ENCODE data around the gene ATP9B. TPM values are rescaled to one million over a fixed set of nuclear protein-coding genes. Genes with fewer than 3 reads are reported as not detected.
"Not testable (repeated sequence)": the region's sequence is repeated elsewhere in the genome, so short reads cannot be mapped to it uniquely, and the experiment has no call there.

ATP9B gene
- total RNA-seq, 1 donor from 2014 or later, result 19.4 TPM

DNA sequence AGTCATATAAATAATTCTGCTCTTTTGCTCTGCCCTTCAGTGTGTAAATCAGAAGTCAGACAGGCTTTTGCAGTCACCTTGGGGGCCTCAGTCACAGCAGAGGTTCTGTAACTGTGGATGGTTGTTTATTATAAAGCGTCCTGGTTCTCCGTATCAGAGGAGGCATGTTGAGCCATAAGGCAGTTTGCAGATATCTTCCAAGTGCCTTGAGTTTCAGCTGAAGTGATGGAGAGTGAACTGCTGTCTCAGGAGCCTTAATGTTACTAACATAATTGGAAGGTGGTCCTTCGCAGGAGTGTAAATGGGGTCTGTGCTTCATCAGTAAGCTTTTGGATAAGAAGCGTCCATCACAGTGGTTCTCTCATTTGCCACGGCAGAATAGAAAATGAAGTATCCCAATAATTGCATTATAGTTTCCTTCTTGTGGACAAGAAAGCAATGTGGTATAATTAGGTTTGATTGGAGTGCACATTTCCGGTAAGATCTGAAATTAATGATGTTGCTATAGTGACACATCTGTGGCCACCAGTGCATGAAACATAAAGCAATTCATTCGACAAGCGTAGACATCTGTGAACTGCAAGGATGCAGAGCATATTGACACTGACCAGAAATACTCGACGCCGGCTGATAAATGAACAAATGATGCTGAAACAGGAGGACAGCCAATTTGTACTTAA, 214.1 kb downstream of the ATP9B start:
- DNase-seq (ENCODE audit: low read depth, low spot score), result no peak

DNA sequence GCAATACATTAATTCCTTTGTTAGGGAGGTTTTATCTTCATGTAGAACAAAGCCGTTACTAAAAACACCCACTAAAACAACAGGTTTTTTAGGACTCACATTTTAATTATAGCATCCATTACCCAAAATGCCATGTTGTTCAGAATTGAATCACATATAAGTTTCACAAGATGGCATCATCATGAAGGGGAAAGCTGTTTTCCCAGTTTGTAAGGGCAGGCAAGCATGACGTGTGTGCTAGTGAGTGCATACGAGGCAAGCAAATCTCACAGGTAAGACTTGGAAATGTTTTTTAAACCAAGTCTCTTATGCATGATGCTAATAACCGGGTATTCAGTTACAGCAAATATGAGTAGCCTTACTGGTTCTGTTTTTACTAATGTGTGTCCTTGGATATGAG, 214.7 kb downstream of the ATP9B start:
- no peak for DNase-seq (ENCODE audit: low read depth, low spot score)

DNA sequence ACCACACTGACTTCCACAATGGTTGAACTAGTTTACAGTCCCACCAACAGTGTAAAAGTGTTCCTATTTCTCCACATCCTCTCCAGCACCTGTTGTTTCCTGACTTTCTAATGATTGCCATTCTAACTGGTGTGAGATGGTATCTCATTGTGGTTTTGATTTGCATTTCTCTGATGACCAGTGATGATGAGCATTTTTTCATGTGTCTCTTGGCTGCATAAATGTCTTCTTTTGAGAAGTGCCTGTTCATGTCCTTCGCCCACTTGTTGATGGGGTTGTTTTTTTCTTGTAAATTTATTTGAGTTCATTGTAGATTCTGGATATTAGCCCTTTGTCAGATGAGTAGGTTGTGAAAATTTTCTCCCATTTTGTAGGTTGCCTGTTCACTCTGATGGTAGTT, 216.0 kb downstream of the ATP9B start:
- DNase-seq (ENCODE audit: low read depth, low spot score), result not testable (repeated sequence)

DNA sequence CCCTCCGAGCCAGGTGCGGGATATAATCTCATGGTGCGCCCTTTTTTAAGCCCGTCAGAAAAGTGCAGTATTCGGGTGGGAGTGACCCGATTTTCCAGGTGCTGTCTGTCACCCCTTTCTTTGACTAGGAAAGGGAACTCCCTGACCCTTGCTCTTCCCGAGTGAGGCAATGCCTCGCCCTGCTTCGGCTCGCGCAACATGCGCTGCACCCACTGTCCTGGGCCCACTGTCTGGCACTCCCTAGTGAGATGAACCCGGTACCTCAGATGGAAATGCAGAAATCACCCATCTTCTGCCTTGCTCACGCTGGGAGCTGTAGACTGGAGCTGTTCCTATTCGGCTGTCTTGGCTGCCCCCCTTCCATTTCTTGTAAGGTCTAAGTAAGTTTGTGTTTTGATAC, 221.2 kb downstream of the ATP9B start:
- DNase-seq (ENCODE audit: low read depth, low spot score), result not testable (repeated sequence)

DNA sequence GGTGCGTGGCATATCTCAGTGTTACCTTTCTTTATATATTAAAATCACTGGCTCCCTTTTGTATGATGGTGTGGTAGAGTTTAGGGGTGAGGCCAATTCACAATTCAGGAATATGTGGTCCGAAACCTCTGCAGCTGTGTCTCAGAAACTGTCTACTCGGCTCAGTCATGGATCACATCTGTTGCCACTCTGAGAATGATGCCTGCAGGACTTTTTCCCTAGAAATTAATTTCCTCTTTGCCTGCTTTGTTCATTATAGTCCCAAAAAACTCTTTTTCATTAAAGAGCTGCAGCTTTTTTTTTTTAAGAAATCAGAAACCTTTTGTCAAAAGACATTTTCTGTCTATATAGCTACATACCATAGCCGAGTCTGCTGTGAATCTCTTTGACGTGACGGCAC, 221.7 kb downstream of the ATP9B start:
- no peak for DNase-seq (ENCODE audit: low read depth, low spot score)

DNA sequence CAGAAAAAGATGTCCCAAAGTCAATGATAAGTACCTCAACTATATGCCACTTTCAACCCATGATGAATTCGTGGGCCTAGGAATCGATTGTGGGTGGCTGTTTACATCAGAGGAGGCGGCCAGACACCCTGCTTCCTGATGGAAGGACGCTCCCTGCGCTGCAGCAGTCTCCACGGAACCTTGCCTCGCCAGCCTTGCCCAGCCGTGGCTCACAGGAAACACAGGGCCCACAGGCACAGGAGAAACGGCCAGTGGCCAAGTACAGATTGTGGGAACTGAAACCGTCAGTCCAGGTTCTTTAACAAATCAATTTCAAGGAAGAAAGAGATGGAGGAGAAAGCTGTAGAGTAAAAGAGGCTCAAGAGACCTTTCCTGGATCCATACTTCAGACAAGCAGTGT, 225.0 kb downstream of the ATP9B start:
- DNase-seq (ENCODE audit: low read depth, low spot score), result no peak

DNA sequence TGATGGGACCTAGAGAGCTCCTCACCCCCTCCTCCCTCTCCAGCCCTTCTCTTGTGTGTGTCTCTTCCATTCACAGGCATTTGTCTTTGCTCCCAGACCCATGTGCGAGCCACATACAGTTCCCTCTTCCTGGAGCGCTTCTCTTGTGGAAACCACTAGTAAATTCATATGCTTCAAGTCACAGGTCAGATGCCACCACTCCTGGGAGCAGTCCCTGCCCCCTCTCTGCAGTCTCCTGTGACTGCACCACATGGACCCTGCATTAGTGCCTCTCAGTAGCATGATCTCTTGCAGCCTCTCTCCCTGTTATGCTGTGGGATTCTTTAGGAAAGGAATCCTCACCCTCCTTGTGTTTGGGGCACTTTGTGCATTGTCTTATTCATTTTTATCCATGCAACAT, 230.1 kb downstream of the ATP9B start:
- DNase-seq (ENCODE audit: low read depth, low spot score), result no peak

DNA sequence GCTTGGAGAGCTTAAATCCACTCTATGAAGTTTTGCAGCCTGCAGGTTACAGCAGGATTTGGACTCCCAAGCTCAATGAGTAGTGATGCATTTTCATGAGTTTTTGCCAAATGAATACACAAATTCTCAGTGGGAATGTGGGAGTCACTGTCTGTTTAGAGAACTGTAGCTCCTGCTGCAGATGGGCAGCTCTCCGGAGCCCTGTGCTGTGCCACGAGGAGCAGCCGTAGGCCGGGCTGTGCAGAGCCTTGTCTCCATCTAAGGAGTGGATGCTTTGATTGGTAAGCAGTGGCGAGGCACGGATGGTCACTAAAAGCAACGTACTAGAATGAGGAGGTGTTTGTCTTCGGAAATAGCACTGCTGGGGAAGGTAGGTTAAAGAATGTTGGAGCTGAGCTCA, 230.5 kb downstream of the ATP9B start:
- DNase-seq (ENCODE audit: low read depth, low spot score), result no peak

DNA sequence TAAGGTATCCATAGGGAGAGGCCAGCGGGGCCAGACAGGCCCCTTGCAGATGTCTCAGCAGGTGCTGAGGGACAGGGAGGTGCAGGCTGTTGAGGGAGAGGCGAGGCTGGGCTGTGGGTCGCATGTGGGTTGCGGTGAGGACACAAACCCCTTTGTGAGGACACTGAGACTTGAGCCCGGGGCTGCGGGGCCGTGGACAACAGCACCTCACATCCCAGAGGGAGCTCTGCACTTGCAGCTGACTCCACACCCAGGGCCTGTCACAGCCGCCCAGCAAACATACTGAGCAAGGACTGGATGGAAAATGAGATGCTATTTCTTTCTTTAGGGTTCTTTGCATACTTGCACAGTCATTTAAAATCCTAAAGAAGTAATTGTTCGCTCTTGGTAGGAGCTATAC, 231.2 kb downstream of the ATP9B start:
- DNase-seq (ENCODE audit: low read depth, low spot score), result no peak

DNA sequence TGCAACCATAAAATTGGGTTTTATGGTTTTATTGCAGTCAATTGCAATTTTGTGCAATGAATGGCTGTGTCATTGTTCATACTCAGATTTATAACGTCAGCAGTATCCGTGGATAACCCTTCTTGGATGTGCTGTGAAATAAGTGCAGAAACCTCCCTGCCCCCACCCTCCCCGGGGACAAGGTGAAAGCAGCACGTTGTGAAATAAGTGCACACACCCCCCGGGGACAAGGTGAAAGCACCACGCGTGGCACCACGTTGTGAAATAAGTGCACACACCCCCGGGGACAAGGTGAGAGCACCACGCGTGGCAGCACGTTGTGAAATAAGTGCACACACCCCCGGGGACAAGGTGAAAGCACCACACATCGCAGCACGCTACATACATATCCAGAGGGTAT, 232.9 kb downstream of the ATP9B start:
- DNase-seq (ENCODE audit: low read depth, low spot score), result no peak

DNA sequence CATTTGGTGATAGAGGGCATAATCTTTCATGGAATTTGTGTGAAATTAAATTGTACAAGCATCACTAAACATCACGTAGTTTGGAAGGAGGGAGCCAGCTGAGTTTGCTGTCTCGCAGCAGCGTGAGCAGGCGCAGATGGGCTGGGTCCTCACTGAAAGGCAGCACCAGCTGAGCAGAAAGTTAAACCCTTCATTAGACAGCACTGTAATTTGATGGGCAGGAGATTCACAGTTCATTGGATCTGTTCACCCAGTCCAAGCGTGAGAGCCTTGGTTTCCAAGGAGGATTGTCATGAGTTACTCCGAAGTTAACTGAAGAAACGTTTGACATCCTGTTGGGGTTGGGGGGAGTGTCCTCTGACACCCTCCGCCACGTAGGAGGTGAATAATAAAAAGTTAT, 236.7 kb downstream of the ATP9B start:
- DNase-seq (ENCODE audit: low read depth, low spot score), result no peak

DNA sequence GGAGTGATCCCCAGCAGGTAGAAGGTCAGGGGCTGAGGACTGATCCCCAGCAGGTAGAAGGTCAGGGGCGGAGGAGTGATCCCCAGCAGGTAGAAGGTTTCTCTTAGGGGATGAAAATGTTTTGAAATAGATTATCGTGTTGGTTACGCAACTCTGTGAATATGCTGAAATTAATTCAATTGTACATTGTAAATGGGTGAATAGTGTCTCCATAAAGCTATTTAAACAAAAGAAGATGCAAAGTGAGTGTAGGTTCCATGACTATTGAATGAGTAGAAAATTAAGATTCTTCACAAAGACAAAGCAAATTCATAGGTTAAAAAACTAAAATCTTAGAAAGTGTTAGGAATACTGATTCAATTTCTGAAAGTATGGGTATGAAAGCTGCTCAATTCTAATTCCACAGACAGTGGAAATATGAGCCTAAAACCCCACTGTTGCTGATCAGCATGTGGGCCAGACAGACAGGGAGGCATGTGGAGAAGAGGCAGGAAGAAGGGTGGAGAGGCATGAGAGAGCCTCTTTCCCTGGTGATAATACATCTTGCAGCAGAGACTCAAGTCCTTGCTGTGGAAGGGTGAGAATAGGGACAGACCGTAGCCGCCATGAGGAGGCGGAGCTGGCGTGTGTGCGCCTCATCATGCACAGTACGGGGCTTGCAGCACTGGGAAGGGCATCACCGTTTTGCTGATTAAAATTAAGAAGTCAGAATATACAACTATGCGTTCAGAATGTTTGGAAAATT, 240.6 kb downstream of the ATP9B start:
- DNase-seq (ENCODE audit: low read depth, low spot score), result no peak

DNA sequence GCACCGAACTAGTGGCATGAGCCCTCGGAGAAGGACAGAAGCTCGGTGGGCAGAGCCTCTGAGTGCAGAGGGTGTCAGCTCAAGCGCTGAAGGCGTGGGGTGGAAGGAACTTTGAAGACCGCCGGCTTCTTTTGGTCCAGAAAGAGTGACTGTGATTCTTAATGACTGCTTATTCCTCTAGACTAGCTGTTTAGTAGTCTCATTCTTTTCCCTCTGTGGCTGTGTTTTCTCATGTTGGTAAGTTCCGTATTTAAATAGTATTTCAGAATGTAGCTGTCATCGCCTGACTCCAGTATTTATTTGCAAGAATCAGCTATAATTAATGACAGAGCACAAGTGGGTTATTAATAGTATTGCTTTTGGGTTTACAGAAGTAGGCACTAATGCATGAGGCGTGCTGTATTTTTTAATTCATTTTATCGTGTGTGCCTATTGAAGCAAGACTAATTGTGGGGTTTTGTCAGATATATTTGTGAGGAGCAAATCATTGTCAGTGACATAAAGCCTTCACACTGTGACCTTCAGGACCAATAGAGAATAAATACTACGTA, 245.7 kb downstream of the ATP9B start:
- no peak for DNase-seq (ENCODE audit: low read depth, low spot score)

DNA sequence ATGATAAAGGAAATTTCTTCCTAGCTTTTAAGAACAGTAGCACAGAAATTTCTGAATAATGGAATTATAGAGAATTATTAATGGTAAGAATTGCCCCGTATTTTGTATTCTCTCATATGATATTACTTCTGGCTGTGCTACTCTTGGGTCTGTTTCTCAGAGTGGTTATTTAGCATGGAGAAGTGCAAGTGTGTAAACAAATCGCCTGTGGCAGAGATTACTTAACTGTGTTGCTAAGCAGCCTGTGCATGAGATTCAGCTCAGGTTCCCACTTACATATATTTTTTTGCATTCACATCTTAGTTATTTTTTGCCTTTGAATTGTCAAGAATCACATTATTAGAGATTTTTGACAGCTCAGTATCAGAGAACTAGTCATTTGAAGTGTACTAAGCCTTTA, 246.4 kb downstream of the ATP9B start:
- DNase-seq (ENCODE audit: low read depth, low spot score), result no peak

DNA sequence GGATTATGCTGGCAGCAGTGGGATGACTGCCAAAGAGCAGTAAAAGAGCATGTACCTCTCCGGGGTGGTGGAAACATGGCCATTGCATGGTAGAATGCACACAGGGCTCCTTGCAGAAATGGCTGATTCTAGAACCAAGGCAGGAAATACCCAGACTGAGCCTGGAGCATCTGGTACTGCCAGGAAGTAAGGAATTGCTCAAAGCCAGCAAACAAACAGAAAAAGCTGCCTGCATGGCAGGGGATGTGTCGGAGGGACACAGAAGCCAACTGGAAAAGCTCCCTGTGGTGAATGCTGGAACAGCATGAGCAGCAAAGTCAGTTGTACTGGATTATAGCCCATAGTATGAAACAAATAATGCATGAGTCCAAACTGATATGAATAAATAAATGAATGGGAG, 248.5 kb downstream of the ATP9B start:
- no peak for DNase-seq (ENCODE audit: low read depth, low spot score)

DNA sequence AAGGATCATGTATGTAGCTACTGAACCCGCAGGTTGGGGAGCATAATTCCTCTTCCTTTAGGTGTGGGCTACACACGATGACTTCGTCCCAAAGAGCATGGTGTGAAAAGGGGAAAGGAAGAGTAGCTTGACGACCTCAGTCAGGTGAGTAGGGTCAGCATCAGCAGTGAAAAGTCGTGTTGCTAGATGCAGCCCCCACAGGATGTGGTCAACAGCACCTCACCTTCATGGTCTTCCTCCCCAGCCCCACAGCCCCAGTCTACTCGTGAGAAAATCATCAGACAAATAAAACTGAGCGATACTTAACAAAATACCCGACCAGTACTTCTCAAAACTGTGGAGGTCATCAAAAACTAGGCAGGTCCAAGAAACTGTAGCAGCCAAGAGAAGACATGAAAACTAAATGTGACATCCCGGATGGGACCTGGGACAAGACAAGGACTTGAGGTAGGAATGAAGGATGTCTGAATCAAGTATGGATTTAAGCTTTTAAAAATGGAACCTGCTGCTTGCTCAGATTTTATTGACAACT, 249.0 kb downstream of the ATP9B start:
- DNase-seq (ENCODE audit: low read depth, low spot score), result no peak

DNA sequence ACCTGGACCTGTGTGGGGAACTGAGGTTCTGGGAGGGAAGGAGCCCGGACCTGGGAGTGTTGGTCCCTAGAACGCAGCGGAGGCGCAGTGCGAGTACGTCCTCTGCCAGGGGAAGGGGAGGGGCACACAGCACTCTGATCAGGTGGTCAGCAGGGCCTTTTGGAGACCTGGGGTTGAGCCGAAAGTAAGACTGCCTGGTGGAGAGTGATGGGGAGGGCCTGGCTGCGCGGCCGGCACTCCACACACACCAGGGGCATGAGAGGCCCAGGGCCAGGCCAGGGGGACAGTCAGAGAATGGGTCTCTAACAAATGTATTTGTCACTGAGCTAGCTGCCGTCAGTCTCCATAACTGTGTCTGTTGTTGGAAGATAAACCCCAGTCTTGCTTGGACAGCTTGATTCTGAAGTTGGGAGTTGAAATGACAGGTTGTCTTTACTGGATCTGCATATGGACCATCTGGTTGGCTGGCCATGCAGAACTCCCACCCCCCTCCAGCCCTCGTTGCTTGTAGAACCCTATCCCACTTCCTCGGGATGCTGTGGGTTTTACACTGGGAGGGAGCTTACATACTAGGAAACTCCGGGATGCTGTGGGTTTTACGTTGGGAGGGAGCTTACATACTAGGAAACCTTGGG, 251.1 kb downstream of the ATP9B start:
- DNase-seq (ENCODE audit: low read depth, low spot score), result no peak

DNA sequence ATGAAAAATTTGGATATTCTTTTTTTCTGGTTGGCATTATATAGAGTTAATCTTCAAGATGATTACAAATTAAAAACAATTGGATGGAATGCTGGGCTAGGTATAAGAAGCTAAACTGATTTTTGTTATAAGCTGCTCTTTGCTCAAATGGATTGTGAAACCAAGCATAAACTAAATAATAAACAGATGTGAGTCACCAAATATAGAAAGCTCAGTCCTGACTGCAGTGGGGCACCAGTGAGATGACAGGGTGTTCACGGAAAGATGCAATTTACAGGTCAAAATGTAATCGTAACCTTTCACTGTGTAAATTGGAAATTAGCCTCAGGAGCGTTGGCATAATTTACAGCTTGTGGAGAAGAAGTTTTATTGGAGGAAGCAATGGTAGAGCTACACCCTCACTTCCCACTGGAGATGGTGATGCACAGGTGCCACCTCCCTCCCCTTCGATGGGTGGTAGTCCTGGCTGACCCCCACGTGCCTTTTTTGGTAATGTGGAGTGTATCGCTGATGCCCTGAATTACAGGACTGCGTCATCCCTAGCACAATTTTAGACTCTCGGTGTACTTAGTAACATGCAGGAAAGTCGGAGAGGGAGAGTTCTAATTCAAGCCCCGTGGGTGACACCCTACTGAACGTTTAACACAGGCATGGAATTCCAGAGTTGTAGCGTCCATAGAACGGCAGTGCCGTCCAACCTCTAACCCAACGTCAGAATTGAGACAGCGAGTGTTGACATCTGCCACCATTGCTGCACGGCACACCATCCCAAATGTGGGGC, 252.6 kb downstream of the ATP9B start:
- no peak for DNase-seq (ENCODE audit: low read depth, low spot score)

DNA sequence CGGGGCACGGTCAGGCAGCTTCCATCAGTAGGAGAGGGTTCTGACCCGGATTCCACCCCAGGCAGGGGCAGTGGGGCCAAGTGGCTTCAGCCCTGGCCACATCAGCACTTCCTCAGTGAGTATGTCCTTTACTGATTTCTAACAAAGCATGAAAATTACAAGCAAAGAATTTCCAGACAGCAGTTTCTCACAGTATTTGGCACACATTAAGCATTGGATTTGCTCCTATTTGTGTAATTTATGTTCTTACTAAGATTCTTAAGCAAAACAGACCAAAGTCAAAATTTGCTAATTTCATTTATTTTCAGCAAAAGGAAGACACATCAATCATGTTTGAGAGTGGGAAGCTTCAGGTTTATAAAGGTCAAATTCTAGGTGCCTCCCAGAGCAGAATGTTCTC, 253.2 kb downstream of the ATP9B start:
- DNase-seq (ENCODE audit: low read depth, low spot score), result no peak

DNA sequence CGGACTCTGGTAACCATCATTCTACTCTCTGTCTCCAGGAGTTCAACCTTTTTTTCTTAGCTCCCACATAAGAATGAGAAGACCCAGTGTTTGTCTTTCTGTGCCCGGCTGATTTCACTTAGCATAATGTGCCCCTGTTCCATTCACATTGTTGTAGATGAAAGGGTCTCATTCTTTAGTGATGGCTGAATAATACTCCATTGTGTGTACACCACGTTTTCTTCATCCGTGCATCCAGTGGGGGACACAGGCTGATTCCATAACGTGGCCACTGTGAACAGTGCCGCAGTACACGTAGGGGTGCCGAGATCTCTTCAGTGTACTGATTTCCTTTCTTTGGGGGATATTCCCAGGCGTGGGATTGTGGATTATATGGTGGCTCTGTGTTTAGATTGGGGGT, 254.3 kb downstream of the ATP9B start:
- no peak for DNase-seq (ENCODE audit: low read depth, low spot score)

DNA sequence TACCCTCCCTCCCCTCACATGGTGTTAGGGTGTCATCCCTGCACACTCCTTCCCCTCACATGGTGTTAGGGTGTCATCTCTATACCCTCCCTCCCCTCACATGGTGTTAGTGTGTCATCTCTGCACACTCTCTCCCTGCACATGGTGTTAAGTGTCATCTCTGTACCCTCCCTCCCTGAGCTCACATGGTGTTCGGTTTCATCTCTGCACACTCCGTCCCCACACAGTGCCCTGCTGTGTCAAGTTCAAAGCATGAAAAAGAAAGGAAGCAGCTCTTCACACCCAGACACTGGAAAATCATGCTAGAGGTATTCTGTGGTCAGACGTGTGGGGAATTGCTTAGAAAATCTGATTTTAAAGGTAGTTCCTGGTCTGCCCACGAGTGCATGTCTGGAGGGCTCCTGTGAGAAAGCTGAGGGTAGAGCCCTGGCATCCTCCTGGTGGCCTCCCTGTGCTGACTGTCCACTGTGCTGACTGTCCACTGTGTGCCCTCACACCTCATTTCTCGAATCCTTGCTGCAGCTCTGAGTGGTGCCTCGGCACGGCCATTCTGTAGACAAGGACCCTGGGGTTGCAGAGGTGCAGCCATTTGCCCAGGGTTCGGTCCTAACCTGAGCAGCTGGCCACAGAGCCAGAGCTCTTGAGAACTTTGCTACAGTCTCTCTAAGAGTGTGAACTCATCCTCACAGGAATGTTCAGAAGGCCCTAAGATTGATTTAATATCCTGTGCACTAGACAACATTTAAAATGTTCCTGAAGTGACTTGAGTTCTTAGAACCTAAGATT, 257.4 kb downstream of the ATP9B start:
- no peak for DNase-seq (ENCODE audit: low read depth, low spot score)
